ENCODE data around the gene DNAH3.
"Not testable (repeated sequence)": the region's sequence is repeated elsewhere in the genome, so short reads cannot be mapped to it uniquely, and the experiment has no call there.

The DNAH3 gene

DNA sequence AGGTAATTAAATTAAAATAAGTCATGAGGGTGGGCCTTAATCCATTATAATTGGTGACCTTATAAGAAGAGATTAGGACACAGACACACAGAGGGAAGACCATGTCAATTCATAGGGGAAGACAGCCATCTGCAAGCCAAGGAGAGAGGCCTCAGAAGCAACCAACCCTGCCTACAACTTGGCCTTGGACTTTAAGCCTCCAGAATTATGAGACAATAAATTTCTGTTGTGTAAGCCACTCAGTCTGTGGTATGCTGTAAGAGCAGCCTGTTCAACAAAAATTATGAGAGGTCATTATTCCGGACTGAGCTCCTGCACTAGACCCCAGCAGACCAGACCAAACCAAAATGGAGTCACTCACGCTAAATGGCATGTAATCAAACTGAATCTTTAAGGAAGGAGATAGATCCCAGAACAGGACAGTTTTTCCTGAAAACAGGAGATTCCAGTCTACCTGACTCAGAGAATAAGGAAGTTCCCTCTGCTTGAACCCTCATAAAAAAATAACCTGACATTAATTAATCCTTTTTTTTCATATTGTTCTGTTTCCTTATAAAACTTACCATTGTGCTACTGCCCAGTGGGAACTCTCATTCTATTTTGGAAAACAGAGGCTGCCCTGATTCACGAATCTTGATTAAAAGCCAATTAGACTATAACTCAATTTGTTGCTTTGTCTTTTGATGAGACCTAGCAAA, 74.3 kb downstream of the DNAH3 start:
- no peaks in the 10 kb centered on the region for H3K36me3 Mint-ChIP-seq

DNA sequence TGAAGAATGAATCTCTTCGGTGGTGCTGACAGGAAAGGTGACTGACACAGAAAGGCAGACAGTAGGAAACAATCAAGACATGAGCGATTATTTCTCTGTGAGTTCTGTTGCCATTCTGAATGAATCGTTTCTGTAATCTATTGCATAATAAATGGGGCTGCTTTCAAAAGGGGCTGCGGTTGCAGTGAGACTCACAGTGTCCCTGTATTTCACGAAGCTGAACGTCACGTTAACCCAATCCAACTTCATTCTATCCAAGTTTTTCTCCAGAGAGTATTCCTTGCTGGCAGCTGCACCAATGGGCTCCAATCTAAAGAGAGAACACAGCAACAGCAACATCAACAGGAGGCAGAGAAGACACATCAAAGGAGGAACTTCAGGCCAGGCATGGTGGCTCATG, 75.4 kb downstream of the DNAH3 start:
- ATAC-seq (no peak), DNase-seq (ENCODE audit: low spot score in 2 of 2) (no peak)
- no peak overlapping the region for H3K4me3 Mint-ChIP-seq
- no peaks in the 10 kb centered on the region for H3K9me3 Mint-ChIP-seq
- no peaks in the 10 kb centered on the region for H3K36me3 Mint-ChIP-seq
- no peak overlapping the region for H3K27ac Mint-ChIP-seq
- no peaks in the 10 kb centered on the region for H3K4me1 Mint-ChIP-seq

More for the DNA sequence above, 74.3 kb downstream of the DNAH3 start:
- H3K27ac Mint-ChIP-seq: no peak overlapping the region
- no peaks in the 10 kb centered on the region for H3K4me1 Mint-ChIP-seq
- H3K4me3 Mint-ChIP-seq: no peak overlapping the region
- no peaks in the 10 kb centered on the region for H3K9me3 Mint-ChIP-seq
- ATAC-seq: no peak
- no peak for DNase-seq (ENCODE audit: low spot score in 2 of 2)

DNA sequence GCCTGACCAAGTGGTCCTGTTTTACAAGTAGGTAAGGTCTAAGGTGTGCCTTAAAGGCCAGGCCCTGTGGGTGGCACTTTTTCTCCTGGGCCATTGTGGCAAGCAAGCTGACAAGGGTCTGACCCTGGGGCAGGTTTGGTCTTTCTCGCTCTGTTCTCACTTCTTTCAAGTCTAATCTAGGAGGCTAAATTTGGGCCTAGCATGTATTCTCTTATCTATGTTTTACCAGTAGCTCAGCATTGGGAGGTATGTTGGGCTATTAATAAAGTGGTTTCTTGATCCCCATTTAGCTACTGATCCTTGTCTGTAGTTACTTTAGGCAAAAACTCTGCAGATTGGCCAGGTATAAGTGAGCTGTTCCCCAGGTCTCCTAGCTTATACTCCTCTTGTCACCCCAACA, 77.7 kb downstream of the DNAH3 start:
- no peak overlapping the region for H3K4me3 Mint-ChIP-seq
- H3K4me1 Mint-ChIP-seq: no peaks in the 10 kb centered on the region
- no peak overlapping the region for H3K27ac Mint-ChIP-seq
- H3K36me3 Mint-ChIP-seq: no peaks in the 10 kb centered on the region
- DNase-seq (ENCODE audit: low spot score in 2 of 2): no peak
- no peaks in the 10 kb centered on the region for H3K9me3 Mint-ChIP-seq
- ATAC-seq: no peak

DNA sequence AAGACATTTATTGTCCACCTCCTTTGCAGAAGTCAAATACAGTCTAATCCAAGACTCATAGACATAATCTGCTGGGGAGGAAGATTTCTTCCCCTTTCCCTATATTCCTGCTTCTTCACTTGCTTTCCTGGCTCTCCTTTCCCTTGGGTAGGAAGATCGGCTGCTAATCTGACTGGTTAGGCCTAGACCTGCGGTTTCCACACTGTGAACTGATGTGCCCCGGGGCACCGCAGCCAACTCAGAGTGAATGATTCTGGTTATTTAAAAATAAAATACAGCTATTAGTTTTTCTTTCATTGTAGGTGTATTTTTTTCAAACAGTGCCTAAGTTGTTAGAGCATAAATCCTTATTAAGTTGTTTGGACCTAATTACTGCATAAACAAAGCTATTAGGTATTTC, 78.9 kb downstream of the DNAH3 start:
- no peak overlapping the region for H3K4me3 Mint-ChIP-seq
- H3K27ac Mint-ChIP-seq: no peak overlapping the region
- DNase-seq (ENCODE audit: low spot score in 2 of 2) (no peak), ATAC-seq (no peak)
- no peaks in the 10 kb centered on the region for H3K36me3 Mint-ChIP-seq
- H3K9me3 Mint-ChIP-seq: no peaks in the 10 kb centered on the region
- H3K4me1 Mint-ChIP-seq: no peaks in the 10 kb centered on the region

DNA sequence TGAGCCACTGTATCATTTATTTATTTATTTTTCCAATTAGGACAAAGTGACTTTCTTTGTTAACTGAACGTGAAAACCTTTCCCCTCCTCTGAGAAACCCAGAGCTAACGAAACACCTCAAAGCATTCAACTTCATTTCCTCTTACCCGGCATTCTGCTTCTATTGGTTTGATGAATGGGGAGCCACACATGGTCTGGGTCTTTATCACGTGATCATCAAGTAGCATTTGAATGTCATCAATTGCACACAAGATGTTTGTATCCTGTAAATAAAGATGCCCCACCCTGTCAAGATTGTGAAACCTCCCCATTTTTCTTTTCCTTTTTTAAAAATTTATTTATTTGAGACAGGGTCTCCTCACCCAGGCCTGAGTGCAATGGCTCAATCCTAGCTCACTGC, 80.1 kb downstream of the DNAH3 start:
- no peak overlapping the region for H3K4me3 Mint-ChIP-seq
- H3K36me3 Mint-ChIP-seq: no peaks in the 10 kb centered on the region
- DNase-seq (ENCODE audit: low spot score in 2 of 2): no peak
- no peaks in the 10 kb centered on the region for H3K9me3 Mint-ChIP-seq
- ATAC-seq: no peak
- no peak overlapping the region for H3K27ac Mint-ChIP-seq
- H3K4me1 Mint-ChIP-seq: no peaks in the 10 kb centered on the region

DNA sequence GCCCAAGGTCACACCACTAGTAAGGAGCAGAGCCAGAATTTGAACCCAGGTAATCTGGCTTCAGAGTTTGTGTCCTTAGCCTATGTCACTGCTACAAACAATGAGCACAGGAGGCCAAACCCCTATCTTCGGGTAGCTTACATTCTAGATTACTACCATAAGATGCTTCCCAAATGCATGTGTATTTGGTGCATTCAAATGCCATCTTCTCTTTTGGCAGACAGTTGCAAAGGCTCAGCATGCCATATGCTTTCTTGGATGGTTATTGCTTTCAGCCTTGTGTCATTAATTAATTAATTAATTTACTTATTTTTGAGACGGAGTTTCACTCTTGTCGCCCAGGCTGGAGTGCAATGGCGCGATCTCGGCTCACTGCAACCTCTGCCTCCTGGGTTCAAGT, 80.7 kb downstream of the DNAH3 start:
- ATAC-seq (no peak), DNase-seq (ENCODE audit: low spot score in 2 of 2) (no peak)

DNA sequence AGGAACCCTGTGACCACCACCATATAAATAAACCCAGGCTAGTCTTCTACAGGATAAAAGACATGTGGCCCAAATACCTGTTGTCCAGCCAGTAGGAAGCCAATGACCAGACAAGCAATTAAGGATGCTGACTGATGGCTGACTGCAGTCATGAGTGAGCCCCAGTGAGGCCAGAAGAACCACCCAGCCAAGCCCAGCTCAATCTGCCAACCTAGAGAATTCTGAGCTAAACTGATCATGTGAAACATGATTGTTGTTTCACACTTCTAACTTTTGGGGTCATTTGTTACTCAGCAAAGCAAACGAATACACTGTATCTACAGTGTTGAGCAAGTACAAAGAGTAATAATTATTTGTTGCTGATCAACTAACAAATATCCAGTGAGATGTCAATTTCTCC, 86.4 kb downstream of the DNAH3 start:
- ATAC-seq (no peak), DNase-seq (ENCODE audit: low spot score in 2 of 2) (no peak)
- Mint-ChIP-seq H3K27ac (no peak overlapping the region), H3K36me3 (no peaks in the 10 kb centered on the region), H3K4me1 (no peaks in the 10 kb centered on the region), H3K9me3 (no peaks in the 10 kb centered on the region), H3K4me3 (no peak overlapping the region)

More for the DNA sequence above, 80.7 kb downstream of the DNAH3 start:
- H3K4me3 Mint-ChIP-seq: no peak overlapping the region
- H3K27ac Mint-ChIP-seq: no peak overlapping the region
- no peaks in the 10 kb centered on the region for H3K4me1 Mint-ChIP-seq
- H3K36me3 Mint-ChIP-seq: no peaks in the 10 kb centered on the region
- H3K9me3 Mint-ChIP-seq: no peaks in the 10 kb centered on the region

DNA sequence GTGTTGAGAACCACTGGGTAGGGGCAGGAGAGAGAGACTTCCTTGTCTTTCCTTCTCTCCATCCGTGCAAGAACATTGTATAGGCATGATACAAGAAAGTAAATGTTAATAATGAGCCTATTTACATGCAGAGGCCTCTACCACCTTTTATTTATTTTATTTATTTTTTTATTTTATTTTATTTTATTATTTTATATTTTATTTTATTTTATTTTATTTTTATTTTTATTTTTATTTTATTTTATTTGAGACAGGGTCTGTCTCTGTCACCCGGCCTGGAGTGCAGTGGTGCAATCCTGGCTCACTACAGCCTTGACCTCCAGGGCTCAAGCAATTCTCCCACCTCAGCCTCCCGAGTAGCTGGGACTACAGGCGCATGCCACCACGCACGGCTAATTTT, 87.3 kb downstream of the DNAH3 start:
- H3K4me3 Mint-ChIP-seq; DNase-seq (ENCODE audit: low spot score in 2 of 2); ATAC-seq; H3K36me3 Mint-ChIP-seq; H3K4me1 Mint-ChIP-seq; H3K27ac Mint-ChIP-seq; H3K9me3 Mint-ChIP-seq: not testable (repeated sequence)

DNA sequence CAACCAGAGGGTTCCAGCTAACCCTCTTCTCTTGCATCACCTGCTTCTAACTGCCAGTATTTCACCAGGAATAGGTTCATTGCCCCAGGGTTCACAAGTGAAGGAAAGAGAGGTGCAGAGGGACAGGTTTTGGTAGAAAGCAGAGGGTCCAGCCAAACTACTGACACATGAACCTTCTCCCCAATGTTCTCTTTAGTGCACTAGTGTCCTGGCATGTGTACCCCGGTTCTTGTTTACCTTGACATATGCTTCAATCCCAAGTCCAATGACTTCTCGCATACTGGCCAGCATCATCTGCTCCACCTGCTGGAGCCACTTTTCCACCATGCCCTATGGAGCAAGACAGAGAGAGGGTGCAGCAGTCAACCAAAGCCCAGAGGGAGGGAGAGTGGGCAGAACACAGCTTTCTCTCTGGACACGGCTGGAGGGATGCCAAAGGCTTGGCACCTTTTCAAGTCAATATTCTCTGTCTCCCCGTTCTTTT, 90.6 kb downstream of the DNAH3 start:
- no peak overlapping the region for H3K27ac Mint-ChIP-seq
- H3K4me1 Mint-ChIP-seq: no peaks in the 10 kb centered on the region
- H3K36me3 Mint-ChIP-seq: no peaks in the 10 kb centered on the region
- no peak overlapping the region for H3K4me3 Mint-ChIP-seq
- ATAC-seq (no peak), DNase-seq (ENCODE audit: low spot score in 2 of 2) (no peak)
- H3K9me3 Mint-ChIP-seq: no peaks in the 10 kb centered on the region

DNA sequence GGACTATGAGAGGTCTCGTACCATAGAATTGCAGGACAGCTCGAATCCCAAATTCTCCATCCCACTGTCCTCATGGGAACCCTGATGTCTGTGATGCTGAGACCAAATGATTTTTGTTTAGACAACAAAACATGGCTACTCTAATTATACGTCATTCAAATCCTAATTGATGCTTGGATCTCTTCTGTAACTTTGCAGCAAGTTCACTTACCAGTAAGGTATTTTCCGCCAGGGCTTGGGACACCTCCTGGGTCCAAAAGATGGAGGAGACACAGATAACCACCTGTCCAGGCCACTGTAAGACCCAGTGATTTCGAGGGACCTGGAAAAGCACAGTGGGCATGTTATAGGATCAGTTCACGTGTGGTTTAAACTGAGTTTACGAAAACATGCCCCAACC, 92.8 kb downstream of the DNAH3 start:
- no peaks in the 10 kb centered on the region for H3K36me3 Mint-ChIP-seq
- no peak overlapping the region for H3K27ac Mint-ChIP-seq
- no peak for DNase-seq (ENCODE audit: low spot score in 2 of 2)
- no peak overlapping the region for H3K4me3 Mint-ChIP-seq
- no peaks in the 10 kb centered on the region for H3K9me3 Mint-ChIP-seq
- no peaks in the 10 kb centered on the region for H3K4me1 Mint-ChIP-seq
- no peak for ATAC-seq

DNA sequence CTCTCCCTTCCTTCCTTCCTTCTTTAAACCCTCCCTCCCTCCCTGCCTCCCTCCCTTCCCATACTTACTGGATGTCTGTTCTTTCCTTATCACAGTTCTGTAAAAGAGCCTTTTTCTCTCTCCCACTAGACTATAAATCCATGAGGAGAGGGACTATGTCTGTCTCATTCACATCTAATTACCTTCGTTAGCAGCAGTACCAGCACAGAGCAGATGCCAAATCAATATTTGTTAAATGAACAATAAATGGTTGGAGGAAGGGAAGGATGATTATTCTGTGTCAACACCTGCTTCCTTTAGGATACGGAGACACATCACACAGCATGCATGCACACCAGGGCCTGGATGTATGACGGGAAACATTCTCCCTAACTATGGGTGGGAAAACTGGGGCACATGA, 94.2 kb downstream of the DNAH3 start:
- H3K36me3 Mint-ChIP-seq: no peaks in the 10 kb centered on the region
- H3K4me3 Mint-ChIP-seq: no peak overlapping the region
- ATAC-seq: no peak
- no peaks in the 10 kb centered on the region for H3K4me1 Mint-ChIP-seq
- no peaks in the 10 kb centered on the region for H3K9me3 Mint-ChIP-seq
- DNase-seq (ENCODE audit: low spot score in 2 of 2): no peak
- H3K27ac Mint-ChIP-seq: no peak overlapping the region

DNA sequence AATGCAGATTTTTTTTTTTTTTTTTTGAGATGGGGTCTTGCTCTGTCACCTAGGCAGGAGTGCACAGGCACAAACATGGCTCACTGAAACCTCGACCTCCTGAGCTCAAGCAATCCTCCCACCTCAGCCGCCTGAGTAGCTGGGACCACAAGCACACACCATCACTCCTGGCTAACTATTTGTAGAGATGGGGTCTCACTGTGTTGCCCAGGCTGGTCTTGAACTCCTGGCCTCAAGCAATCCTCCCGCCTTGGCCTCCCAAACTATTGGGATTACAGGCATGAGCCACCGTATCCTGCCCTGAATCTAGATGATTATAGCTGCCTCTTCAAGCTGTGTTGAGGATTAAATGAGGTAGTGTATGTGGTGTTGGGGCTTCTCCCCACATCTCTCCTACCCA, 94.9 kb downstream of the DNAH3 start:
- not testable (repeated sequence) for H3K27ac Mint-ChIP-seq; H3K4me3 Mint-ChIP-seq; DNase-seq (ENCODE audit: low spot score in 2 of 2); H3K4me1 Mint-ChIP-seq; ATAC-seq; H3K36me3 Mint-ChIP-seq; H3K9me3 Mint-ChIP-seq

DNA sequence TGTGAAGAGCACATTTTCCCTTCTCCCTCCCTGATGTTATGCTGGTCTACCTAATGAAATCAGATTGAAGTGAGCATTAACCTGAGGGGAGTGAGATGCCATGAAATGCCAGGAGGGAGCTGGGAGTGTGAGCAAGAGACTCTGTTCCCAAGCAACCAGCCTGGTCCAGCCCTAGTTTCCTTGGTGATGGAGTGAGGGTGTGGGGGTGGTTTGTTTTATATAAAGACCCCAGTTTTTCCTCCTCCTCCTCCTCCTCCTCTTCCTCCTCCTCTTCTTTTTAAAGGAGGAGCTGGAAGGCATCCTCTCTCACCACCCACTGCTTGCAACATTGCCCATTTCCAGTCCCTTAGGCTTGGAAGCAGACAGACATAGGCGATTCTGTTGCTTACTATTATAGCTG, 97.1 kb downstream of the DNAH3 start:
- ATAC-seq (no peak), DNase-seq (ENCODE audit: low spot score in 2 of 2) (no peak)
- Mint-ChIP-seq H3K4me3 (no peak overlapping the region), H3K36me3 (no peaks in the 10 kb centered on the region), H3K9me3 (no peaks in the 10 kb centered on the region), H3K27ac (no peak overlapping the region), H3K4me1 (no peaks in the 10 kb centered on the region)

DNA sequence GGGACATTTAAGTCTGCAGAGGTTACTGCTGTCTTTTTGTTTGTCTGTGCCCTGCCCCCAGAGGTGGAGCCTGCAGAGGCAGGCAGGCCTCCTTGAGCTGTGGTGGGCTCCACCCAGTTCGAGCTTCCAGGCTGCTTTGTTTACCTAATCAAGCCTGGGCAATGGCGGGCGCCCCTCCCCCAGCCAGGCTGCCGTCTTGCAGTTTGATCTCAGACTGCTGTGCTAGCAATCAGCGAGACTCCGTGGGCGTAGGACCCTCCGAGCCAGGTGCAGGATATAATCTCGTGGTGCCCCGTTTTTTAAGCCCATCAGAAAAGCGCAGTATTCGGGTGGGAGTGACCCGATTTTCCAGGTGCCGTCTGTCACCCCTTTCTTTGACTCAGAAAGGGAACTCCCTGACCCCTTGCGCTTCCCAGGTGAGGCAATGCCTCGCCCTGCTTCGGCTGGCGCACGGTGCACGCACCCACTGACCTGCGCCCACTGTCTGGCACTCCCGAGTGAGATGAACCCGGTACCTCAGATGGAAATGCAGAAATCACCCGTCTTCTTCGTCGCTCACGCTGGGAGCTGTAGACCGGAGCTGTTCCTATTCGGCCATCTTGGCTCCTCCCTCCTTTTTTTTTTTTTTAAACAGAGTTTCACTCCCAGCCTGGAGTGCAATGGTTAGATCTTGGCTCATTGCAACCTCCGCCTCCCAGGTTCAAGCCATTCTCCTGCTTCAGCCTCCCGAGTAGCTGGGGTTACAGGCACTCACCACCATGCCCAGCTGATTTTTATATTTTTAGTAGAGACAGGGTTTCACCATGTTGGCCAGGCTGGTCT, 102.3 kb downstream of the DNAH3 start:
- not testable (repeated sequence) for H3K36me3 Mint-ChIP-seq; H3K9me3 Mint-ChIP-seq; H3K27ac Mint-ChIP-seq; ATAC-seq; H3K4me1 Mint-ChIP-seq; DNase-seq (ENCODE audit: low spot score in 2 of 2); H3K4me3 Mint-ChIP-seq

DNA sequence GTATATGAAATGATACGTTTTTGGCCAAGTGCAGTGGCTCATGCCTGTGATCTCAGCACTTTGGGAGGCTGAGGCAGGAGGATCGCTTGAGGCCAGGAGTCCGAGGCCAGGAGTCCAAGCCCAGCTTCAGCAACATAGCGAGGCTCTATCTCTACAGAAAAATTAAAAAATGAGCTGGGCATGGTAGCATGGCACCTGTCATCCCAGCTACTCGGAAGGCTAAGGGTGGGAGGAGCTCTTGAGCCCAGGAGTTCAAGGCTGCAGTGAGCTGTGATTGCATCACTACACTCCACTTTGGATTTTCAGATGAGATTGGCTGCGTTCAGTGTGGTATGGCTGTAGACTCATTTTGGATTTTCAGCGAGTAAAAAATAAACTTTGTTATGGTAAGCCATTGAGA, 112.4 kb downstream of the DNAH3 start:
- Mint-ChIP-seq H3K4me1 (no peaks in the 10 kb centered on the region), H3K36me3 (no peaks in the 10 kb centered on the region), H3K4me3 (no peak overlapping the region), H3K9me3 (no peaks in the 10 kb centered on the region), H3K27ac (no peak overlapping the region)
- DNase-seq (ENCODE audit: low spot score in 2 of 2): no peak
- ATAC-seq: no peak

DNA sequence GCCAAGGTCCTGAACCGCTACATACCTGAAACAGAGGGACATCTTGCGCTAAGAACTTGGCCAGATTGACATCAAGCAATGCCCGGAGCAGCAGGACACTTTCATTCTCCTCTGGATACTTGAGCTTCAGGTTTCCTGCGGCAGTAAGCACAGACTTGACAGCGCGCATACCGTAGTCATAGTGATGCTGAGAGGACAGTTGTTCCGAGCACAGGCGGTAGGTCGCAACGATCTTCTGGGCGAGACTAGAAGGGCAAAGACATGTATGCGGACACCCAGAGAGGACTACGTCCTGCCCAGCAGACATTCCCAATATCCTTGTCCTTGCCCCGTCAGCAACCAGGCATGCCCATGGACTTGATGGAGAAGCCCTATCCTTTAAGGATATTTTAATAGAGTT, 112.9 kb downstream of the DNAH3 start:
- H3K4me1 Mint-ChIP-seq: no peaks in the 10 kb centered on the region
- H3K9me3 Mint-ChIP-seq: no peaks in the 10 kb centered on the region
- H3K36me3 Mint-ChIP-seq: no peaks in the 10 kb centered on the region
- no peak for ATAC-seq
- no peak for DNase-seq (ENCODE audit: low spot score in 2 of 2)
- no peak overlapping the region for H3K27ac Mint-ChIP-seq
- H3K4me3 Mint-ChIP-seq: no peak overlapping the region
